ENCODE data around the gene AFF2.

DNA sequence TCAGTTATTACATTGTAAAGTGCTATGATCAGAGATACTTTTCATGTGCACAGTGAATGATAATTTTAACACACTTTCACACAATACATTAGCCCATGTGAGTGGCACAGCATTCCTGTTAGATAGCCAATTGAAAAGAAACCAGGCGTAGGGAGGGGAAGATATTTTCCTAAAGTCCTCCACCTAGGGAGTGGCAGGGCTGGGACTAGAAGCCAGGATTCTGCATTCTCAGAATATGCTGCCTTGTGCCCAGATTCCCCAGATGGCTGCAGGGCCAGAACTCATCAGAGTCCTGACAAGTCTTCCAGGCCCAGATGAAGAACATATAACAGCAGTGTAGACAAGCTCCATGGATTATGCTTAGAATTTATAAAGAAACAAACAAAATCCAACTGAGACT, 350.2 kb downstream of the AFF2 start:
- TF ChIP-seq EZH2phosphoT487 (IDR thresholded peaks at IDR 0.05; ENCODE audit: insufficient read depth, low read depth) (no peak), EZH2 (IDR thresholded peaks at IDR 0.05; ENCODE audit: insufficient read depth, poor library complexity, severe bottlenecking) (no peak)
